ENCODE results near the gene TOX2.

TOX2 gene

DNA sequence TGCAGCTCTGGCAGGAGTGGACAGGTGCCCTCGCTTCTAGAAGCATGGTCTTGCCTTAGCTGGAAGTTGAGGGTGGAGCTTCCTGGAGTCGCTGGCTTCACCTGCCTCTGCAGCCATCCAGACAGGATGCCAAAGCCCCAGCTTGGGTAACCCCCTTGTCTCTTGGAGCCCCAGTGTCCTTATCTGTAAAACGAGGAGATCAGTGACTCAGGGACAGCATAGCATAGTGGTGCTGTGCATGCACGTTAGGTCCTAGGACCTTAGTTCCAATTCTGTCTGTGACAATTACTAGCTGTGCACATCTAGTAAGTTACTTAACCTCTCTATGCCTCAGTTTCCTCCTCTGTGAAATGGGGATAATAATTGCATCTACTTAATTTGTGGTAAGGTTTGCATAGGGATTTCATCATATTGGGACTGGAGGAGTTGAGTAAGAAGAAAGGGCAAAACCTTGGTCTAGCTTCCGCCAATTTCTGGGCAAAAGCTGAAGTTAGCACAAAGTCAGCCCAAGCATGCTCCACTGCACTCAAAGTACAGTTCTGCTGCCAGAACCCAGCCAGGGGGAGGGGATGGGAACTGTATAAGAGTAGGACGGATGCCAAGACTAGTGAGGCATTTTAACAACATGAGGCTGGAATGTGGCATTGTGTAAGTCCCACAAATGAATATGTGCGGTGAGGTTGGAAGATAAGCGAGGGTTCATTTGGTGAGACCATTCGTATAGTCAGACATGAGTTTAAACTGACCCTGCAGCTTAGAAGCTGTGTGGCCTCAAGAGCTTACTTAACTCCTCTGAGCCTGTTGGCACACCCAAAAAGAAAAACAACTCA is 24.5 kb downstream of the TOX2 start:
- no peak for DNase-seq (ENCODE audit: low read depth)

- DNase-seq (ENCODE audit: low read depth): no peak
Observed at GRCh38 chr20:43939762-43940121, 25.1 kb downstream of the TOX2 start.

- DNase-seq (ENCODE audit: low read depth): no peak
Observed at GRCh38 chr20:43940518-43941225, 26.0 kb downstream of the TOX2 start.

DNA sequence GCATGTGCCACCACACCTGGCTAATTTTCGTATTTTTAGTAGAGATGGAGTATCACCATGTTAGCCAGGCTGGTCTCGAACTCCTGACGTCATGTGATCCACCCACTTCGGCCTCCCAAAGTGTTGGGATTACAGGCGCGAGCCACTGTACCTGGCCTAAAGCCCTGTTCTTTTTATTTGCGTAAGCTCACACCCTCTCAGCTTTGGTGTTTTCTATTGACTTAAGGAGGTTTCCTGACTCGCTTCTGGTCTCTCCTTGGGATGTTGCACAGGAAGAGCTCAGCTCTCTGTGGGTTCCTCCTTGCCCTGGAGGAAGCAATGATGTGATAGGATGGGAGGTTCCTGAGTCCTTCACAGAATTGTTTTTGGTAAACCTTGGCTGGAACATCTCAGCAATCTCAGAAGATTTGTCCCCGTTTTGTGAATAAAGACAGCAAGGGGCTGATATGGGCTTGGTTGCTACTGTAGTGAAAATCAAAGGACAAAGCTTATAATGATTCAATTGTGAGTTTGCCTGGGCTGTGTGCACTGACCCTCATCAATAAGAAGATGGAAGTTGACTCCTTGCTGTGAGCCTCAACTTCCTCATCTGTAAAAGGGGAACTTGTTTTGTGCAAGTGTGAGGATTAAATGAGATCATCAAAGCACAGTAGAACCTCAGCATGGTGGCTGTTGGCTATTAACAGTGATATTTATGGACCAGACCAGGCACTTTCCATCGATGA is 27.0 kb downstream of the TOX2 start:
- DNase-seq (ENCODE audit: low read depth): no peak

GRCh38 chr20:43942201-43942590 is 27.5 kb downstream of the TOX2 start:
- no peak for DNase-seq (ENCODE audit: low read depth)

- no peak for DNase-seq (ENCODE audit: low read depth)
Observed at GRCh38 chr20:43942667-43943285, 28.1 kb downstream of the TOX2 start.

GRCh38 chr20:43943725-43944124 is 29.1 kb downstream of the TOX2 start:
- DNase-seq (ENCODE audit: low read depth): no peak

DNA sequence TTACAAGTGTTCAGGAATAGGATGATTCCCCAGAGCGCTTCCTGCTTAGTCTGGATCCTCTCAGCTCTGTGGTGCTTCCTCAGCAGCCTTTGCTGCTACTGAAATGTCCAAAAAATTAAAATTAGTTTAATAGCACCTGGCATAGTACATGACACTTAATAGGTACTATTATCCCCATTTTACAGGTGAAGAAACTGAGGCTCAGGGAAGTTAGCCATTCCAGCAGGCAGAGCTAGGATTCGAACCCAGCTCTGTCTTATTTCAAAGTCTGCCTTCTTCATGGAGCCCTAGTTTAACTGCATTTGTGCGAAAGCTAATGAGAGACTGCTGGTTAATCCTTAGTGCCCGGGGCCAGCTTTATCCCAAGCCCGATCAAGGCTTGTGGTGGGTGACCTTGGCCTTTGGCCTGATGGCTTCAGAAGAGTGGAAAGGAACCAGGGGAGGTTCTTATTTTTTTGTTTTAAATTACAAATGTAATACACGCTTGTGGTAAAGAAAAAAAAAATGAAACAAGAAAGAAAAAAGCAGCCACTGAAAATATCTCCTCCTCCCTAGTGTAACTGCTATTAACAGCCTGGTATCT is 30.1 kb downstream of the TOX2 start:
- no peak for DNase-seq (ENCODE audit: low read depth)

DNA sequence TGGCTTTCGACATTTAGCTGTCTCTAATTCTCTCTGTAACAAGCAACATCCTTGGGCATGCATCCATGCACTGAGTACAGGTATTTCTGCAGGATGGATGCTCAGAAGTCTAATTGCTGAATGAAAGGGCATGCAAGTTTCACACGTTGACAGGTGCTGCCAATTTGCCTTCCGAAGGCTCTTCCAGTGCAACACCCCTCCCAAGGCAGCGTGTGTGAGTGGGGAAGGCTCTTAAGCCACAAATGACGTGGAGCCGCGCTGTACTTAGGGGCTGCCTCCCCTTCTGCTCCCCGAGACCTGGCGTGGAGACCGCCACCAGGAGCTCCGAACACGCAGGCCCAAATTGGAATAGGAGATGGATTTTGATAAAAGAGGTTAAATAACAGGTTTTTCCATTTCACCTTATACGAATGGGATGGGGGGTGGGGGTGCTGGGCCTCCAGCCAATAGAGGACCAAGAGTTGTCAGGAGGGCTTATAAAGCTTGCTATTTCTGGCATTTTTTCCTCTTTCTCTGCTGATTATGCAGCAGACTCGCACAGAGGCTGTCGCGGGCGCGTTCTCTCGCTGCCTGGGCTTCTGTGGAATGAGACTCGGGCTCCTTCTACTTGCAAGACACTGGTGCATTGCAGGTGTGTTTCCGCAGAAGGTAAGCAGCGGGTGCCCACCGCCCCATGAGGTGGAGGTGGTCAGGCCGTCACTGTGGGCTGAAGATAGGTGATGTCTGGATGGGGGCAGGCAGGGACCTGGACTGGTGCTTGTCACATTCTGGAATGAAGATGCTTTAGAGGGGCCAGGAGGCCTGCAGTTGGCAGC is 30.9 kb downstream of the TOX2 start:
- no peak for DNase-seq (ENCODE audit: low read depth)

GRCh38 chr20:43946206-43946491 is 31.5 kb downstream of the TOX2 start:
- DNase-seq (ENCODE audit: low read depth): no peak

DNA sequence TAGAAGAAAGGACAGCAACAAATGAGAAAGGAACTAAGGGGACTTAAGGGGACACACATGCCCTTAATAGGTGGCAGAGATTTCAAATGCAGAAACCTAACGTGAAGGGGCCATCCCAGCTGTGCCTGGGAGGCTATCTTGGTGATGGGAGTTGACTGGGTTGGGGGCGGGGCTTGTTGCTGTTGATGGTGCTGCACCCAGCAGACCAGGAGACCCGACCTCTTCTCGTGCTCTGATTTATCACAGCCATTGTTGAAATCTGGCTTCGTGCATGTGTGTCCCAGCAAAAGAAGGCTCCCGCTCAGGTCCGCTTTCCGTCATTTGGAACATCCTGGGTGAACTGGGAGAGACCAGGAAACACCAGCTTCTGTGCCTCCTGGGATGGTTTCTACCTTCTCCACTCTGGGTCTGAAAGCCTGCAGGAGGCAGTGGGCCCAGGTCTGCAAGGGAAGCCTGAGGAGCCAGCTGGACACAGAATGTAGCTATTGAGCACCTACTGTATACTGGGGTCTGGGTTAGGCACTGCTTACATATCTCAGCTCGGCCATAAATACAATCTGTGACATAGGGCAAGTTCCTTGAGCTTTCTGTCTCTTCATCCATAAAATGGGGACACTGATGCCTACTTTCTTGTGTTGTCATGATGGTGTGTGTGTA is 32.1 kb downstream of the TOX2 start:
- DNase-seq (ENCODE audit: low read depth): no peak

GRCh38 chr20:43947316-43947710 is 32.7 kb downstream of the TOX2 start:
- DNase-seq (ENCODE audit: low read depth): no peak

- no peak for DNase-seq (ENCODE audit: low read depth)
Observed at GRCh38 chr20:43948455-43948854, 33.8 kb downstream of the TOX2 start.

GRCh38 chr20:43949248-43949647 is 34.6 kb downstream of the TOX2 start:
- DNase-seq (ENCODE audit: low read depth): no peak

GRCh38 chr20:43949741-43950618 is 35.3 kb downstream of the TOX2 start:
- DNase-seq (ENCODE audit: low read depth): peak; percentile 51

- no peak for DNase-seq (ENCODE audit: low read depth)
Observed at GRCh38 chr20:43953919-43954592, 39.4 kb downstream of the TOX2 start.

DNA sequence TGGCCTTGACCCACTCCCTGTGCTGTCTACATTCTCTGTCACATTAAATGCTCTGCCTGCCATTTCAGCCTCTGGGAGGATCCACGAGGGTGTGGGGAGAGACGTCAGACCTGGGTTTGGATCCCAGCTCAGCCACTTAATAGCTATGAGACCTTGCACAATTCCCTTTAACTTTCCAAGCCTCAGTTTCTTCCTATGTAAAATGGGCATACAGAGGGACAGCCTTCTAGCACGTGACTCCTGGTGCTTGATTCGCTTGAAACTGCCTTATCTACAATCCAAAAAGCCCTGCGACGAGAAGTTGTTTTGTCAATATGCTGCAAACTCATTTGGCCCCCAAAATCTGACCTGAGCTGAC is 40.0 kb downstream of the TOX2 start:
- peak; percentile 29 for DNase-seq (ENCODE audit: low read depth)

DNA sequence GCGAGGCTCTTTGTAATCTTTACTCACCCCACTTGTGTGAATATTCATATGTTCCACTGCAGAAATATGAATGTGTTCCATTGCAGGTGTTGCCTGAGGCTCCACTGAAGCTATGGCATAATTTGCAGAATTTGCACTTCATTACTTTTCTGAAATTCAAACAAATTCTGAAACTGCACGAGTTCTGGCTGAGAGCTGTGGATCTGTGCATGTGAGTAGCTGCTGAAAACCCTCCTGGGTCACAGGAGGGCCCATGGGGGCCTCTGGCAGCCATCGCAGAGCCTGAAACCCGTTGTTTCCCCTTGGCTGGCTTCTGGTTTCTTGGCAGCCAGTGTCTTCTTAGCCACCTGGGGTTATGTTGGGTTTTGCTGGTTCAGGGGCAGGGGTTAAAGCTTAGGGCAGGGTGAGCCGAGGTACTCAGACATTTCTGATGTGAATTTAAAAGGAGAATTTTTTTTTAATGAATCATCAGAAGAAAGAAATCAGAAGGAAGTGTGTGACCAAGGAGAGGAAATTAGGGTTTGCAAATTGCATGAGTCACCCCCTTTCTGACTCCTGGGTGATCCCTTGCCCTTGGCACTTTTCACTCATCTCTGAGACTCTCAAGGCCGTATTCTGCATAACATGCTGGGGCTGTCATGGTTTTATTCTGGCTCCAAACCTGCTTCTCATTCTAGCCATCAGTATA is 40.6 kb downstream of the TOX2 start:
- peak; percentile 49 for DNase-seq (ENCODE audit: low read depth)

- DNase-seq (ENCODE audit: low read depth): no peak
Observed at GRCh38 chr20:43955750-43956191, 41.1 kb downstream of the TOX2 start.

Data from activated T-cell treated with anti-CD3 and anti-CD28 coated beads for 24 hours (primary cell).